Hematopoietic multipotent progenitor cell treated with erythropoietin and hydrocortisone succinate and interleukin-3 and kit ligand, for 4 days (in vitro differentiated cells): ENCODE data around the gene PTPN14.
"Not testable (repeated sequence)": the region's sequence is repeated elsewhere in the genome, so short reads cannot be mapped to it uniquely, and the experiment has no call there.

Experiments
- DNase-seq: peaks from one replicate; pipeline ENCODE4 v3.0.0-alpha.2; 2015

The PTPN14 gene

DNA sequence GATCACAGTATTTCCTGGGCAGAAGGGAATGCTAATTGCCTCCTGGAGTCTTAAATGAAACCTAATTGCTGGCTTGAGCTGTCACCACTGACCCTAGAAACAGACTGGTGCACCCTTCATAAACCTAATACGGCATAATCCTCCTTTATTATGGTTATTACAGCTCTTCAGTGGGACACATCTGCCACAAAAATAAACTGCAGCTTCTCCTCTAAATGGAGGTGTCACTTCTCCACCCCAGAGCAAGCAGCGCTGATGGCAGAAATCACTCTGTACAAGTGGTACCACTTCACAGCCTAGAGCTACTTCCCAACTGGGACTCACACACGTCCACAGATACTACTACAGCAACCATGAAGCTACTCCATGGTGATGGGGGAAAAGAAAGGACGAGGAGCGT is 11.1 kb downstream of the PTPN14 start:
- DNase-seq, result no peak

DNA sequence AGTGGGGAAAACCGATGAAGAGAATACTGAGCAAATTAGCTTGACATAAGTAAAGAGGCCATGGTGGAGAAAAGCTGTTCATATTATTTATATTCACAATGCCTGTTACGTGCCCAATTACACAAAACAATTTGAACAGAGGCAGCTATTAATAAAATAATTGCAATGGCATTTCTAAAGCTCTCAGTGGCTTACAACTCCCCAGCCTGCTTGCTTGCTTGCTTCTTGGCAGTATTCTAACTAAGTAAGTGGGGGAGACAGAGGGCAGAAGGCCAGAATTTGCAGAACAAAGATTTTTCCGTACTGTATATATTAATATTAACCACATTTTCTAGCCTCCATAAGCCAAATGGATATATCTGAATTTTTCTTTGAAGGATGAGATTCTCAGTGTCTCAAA is 12.9 kb downstream of the PTPN14 start:
- no peak for DNase-seq

DNA sequence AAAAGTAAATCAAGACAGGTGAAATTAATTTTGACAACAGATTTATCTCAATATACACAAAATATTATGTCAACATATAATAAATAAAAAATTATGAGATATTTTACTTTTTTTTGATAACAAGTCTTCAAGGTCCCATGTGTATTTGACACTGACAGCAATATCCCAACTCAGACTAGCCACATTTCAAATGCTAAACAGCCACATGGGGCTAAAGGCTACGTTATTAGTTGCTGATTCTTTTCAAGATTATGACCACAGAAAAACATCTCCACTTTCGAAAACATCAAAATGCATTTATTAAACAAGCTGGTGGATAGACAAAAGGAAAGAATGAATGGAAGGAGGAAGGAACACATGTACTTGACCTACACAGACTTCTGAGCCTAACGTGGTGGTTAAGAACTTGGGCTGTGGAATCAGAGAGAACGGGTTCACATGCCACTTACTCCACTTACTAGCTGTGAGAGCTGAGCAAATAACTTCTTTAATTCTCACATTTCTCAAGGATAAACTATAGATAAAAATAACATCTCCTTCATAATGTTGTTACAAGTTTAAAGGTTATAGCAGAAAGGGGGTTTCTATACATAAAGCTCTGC is 13.4 kb downstream of the PTPN14 start:
- DNase-seq, result no peak

DNA sequence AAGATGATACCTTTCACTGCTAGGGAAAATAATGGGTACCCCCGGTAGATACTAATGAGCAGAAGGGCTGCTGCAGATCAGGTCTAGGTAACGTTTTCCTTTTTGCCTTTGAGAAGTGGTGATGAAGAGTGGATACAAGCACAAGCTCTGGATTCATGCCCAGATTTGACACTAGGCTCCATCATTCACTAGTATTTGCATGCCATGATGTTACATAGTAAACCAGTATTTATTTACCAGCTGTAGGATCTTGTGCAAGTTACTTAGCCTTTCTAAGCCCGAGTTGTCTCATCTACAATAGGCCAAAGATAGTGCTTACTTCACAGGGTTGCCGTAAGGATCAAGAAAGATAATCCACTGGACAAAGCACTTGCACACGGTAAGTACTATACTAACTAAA is 14.2 kb downstream of the PTPN14 start:
- DNase-seq, result no peak

DNA sequence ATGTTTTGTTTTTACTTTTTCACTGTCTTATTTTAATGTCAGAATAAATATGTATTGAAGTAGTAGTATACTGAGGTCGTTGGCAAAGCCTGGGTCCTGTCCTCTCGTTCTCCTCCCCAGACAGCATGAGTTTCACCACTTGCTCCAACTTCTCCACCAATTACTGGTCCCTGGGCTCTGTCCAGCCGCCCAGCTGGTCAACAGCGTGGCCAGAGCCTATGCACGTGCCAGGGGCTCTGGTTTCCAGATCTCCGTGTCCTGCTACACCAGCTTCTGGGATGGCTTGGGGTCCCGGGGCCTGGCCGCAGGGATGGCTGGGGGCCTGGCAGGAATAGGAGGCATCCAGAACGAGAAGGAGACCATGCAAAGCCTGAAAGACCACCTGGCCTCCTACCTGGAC is 19.3 kb downstream of the PTPN14 start:
- no peak for DNase-seq

DNA sequence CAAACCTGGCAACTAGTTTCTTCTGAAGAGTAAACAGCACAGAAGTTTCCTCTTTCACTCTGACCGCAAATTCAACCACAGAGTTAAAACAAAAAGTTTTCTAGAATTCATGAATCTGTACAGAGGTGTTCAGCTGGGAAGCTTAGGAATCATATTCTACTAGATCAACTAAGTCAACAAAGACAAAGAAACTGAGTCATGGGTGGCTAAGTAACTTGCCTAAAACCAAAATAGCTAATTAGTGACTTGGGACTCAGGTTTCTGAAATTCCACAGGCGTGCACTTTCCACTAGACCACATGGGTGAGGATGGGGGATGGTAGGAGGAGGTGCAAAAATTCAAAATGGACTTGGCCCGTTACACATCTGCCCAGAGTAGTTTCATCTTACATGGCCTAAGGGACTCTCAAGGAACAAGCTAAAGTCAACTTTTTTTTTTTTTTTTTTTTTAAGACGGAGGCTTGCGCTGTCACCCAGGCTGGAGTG is 25.8 kb downstream of the PTPN14 start:
- DNase-seq, result peak; percentile 5

DNA sequence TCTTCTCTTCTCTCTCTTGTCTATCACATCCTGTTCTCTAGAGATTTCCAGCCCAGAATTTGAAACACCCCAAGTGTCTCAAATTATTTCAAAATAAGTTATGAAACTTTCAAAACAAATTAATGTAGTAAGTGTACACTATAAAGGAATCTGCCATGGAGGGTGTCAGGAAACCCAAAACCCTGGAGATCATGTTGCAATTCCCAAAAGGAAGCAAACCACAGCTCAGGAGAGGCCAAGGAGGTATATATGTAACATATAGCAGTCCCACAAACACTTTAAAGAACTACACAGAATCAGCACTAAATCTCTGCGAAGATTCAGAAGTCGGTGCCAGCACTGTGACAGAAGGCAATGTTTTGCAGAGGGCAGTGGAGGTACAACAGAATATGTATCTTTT is 26.6 kb downstream of the PTPN14 start:
- no peak for DNase-seq

DNA sequence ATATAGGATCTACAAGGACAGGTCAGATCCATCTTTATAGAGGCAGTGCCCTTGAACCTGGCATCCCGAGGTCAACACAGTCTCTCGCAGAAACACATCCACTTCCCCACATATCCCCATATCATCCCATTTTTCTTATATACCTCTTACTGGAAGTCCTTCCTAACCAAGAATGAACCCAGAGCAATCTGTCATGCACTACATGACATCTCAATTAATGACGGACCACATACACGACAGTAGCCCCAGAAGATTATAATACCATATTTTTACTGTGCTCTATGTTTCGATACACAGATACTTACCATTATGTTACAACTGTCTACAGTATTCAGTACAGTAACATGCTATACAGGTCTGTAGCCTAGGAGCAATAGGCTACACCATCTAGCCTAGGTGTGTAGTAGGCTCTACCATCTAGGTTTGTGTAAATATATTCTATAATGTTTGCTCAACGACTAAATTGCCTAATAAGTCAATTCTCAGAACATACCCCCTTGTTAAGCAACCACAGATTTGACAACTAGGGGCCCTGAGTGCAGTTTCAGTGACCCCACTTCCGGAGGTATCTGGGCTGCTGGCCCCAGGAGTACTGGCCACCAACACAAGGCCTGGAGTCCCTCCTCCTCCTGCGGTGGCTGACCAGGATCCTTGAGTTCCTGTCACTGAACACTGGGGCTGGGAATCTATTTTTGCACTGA is 28.1 kb downstream of the PTPN14 start:
- no peak for DNase-seq

DNA sequence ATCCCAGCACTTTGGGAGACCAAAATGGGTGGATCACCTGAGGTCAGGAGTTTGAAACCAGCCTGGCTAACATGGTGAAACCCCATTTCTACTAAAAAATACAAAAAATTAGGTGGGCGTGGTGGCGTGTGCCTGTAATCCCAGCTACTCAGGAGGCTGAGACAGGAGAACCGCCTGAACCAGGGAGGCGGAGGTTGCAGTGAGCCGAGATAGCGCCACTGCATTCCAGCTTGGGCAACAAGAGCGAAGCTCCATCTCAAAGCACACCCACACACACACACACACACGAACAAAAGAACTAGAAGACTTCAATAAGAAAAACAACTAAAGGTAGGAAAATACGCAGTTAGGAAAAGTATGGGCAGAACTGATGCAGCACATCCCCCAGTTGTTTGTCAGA is 29.9 kb downstream of the PTPN14 start:
- DNase-seq, result not testable (repeated sequence)

DNA sequence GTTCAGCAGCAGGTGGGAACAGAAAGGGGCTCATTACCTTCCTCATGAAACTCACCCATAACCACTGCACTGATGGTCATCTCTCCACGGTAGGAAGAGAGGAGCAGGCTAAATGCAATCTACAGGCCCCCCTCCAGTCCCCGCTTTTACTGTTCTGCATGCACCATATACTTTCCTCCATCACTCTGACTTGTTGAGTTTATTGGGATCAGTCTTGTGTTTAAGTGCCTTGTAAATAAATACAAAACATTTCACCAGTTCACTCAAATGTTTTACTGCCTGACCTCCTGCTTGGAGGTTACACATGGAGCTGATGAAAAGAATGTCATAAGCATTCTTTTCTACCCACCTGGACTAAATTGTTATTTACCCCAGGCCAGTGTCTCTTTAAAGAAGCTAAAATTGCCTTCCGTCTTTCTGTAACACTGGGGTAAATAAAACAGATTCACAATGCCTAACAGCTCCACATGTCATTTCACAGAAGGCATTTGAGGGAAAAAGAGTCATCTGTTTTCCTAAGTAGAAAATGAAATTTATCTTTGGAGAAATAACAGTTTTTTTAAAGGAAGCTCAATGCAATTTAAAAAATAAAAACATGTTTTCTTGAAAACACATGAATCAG is 30.7 kb downstream of the PTPN14 start:
- DNase-seq, result no peak

DNA sequence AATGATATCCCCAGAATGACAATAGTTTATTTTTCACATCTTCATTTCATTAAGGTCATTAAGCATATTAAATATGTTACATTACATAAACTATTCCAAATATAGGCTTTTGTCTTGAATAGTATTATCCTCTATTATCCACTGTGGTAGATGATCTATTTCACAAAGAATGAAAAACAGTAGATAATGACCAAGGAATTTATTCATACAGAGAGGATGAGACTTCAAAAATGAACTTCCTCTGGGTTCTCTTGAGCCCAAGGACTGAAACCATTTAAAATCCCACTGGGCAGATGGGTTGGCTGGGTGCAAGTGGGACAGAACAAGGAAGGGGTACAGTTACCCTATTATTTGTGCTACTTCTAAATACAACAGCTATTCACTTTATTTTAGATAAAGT is 33.0 kb downstream of the PTPN14 start:
- no peak for DNase-seq

DNA sequence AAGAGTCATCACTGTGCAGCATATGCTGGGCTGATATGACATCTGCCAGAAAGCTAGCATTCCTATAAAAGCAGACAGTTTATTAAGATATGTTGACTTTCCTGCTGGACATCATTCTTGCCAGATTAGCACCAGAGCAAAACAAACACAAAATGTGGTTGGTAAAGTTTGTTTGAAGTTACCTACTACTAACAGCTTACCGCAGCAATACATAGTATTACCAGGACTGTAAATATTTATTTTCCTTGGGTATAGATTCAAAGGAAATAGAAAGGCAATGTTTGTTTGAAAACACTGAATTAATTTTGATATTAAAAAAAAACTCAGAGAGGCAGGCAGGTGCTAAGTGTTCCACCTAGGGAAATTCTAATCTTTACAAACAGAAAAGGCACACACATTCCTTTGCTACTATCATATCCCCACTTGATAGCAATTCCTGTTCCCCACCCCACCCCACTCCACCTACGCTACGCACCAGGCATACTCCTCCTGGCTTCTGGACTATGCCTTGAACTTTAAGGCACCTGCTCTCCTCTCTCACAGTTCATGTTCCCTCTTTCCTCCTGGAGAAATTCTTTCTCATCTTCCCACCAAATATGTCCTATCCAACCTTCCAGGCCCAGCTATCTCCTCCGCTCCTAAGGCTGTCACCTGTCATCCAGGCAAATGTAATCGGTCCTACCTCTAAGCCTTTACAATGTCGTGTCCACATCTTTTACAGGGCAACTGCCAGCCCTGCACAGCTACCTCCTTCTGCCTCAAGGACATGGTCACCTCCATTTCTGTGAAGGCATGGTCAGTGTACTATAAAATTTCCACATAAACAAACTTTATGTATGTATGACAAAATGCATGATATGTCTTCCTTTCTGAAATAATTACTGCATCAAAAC is 34.7 kb downstream of the PTPN14 start:
- DNase-seq, result no peak

DNA sequence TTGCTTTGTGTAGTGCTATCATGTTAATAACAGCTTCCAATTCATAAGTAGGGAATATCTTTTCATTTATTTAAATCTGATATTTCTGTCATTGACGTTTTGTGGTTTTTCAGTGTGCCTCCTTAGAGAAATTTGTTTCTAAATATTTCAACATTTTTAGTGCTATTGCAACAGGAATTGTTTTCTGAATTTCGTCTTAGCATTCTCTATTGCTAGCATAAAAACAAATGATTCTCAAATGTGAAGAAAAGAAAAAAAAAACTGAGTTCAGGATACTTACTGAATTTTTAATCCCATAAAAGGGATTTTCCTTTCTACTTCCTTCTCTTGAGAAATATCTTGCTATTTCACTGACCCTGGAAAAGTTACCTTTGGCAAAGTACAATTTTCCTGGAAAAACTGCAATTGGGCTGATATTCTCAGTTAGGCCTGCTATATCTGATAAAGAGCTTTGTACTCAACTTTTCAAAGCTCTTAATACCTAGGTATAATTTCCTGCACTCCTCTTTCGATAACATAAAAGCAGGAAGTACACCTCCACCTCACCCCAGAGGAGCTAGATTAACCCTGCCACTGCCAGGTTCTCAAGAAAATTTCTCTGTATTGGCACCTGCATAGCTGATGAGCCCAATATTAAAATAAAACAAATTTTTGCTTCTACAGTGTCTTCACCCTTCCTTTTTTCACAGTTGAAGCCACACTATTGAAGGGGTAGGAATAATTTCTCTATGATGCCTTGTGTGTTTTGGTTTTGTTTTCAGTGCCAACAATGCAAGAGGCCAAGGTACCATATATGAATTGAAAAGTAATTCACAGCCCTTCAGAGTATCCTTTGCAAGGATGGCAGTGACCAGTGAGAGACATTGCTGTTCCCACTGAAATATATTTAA is 35.6 kb downstream of the PTPN14 start:
- no peak for DNase-seq

DNA sequence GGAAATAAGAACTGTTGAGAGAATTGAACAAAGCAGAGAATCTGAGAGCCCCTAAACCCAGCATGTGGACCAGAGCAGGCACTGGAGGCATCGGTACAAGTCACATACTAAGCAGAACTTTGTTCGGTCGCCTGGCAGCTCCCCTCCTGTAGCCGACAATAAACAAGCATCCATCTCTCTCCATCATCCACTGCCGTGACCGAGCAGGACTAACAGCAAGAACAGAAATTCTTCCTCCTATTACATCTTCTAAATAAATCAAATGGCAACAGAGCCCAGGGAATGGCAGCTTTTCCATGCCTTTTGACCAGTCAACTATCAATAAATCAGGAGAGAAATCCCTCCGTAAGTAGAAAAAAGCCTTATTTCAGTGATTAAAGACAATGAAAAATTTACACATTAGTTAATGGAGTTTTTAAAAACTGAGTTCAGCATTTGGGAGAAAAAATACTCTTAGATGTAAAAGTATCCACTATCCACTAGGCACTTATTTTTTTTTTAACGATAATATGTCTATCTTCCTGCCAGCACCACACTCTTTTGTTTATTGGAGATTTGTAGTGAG is 36.5 kb downstream of the PTPN14 start:
- DNase-seq, result no peak

DNA sequence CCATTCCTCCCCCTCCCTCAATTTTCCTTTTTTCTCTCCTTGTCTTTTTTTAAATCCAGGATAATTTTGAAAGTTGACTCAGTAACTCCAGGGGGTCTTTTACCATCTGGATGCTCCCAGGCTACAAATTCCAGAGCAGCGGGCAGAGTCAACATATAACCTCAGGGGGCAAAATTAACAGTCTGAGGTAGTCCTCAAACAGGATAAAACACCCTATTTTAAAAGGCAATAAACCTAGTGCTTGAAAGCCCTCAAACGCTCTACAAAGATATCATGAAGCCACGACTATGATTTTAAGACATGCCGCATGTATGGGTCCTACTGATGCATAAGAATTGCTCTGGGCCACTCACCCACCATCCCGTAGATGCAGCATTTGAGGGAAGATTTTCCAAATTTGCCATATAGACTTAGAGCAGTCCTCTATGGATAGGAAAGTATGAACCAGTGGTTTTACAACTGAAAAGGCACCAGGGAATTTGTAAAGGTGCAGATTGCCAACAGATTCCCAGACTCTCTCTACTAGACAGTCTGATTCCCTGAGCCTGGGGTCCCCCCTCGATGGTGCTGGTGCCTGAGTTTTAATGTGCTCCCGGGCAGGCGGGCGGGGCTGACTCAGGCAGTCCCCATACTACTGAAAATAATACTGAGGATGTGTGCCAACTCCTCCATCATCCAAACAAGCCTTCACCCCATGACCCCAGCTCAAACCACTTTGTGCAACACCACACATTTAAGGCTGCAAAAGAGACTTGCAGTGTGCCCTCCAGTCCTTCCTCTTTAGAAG is 37.2 kb downstream of the PTPN14 start:
- no peak for DNase-seq

DNA sequence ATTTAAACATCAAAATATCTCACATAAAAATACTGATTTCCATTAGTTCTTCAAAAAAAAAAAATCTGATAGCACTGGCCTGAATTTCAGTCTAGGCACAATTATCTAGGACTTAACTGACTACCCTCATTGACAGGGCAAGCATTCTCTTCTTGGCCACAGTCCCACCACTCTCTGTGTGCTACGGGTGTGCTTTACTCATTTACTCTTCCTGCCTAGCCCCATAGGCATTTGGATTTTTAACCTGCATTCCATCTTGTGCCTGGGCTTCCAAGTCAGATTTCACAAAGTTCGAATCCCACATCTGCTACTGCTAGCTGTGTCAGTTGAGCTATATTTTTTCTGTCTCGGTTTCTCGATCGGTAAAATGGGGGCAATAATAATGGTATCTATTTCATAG is 38.0 kb downstream of the PTPN14 start:
- DNase-seq, result no peak

DNA sequence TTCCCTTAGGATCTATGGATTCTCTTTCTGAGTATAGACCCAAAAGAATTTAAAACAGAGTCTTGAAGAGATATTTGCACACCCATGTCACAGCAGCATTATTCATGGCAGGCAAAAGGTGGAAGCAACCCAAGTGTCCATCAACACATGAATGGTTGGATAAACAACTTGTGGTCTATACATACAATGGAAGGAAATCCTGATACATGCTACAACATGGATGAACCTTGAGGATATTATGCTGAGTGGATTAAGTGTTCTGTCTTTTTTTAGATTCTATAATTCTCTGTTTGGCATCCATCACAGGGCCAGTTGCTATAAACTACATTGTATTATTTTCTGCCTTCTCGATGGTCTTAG is 39.8 kb downstream of the PTPN14 start:
- no peak for DNase-seq

DNA sequence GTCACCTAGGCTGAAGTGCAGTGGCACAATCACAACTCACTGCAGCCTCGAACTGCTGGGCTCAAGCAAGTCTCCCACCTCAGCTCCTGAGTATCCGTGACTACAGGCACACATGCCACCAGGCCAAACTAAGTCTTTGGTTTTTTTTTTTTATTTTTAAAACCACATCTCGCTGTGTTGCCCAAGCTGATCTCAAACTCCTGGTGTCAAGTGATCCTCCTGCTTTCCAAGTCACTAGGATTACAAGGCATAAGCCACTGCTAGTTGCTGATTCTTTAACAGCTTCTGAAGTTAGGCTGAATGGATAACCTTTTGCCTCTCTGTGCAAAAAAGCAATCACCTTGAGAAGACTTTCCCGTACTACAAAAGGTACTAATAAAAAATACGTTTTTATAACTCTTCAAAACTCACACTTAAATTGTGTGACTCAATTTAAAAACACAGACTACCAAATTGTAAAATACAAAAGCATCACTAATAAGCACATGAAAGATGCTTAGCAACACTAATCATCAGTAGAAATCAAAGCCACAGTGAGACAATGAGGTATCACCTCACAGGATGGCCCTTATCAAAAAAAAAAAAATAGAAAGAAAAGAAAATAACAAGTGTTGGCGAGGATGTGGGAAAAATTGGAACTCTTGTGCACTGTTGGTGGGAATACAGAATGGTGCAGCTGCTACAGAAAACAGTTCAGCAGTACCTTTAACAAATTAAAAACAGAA is 40.3 kb downstream of the PTPN14 start:
- no peak for DNase-seq

DNA sequence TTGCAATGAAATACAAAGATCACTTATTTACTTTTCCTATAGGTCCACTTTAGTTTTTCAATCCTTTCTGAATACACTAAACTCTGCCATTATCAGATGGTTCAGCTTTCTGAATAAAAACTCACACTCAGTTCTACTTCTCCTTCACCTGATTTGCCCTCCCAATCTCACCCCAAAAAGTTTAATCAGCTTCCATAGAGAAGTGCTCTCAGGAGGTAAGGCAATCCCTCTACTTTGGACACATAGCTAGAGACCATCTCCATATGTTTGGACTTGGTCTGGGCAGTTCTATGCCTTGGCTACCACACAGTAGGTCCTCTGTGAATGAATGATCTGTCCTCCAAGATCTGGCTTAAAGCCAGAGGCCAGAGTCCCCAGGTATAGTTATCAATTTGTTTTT is 40.9 kb downstream of the PTPN14 start:
- no peak for DNase-seq

DNA sequence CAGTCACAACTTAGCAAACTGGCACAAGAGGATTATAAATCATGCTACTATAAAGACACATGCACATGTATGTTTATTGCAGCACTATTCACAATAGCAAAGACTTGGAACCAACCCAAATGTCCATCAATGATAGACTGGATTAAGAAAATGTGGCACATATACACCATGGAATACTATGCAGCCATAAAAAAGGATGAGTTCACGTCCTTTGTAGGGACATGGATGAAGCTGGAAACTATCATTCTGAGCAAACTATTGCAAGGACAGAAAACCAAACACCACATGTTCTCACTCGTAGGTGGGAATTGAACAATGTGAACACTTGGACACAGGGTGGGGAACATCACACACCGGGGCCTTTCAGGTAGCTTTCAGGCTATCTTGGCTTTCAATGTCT is 41.8 kb downstream of the PTPN14 start:
- DNase-seq, result not testable (repeated sequence)
